Tibial nerve (tissue), 4 donors: ENCODE results near the gene ARID3C. TPM values are rescaled to one million over a fixed set of nuclear protein-coding genes. Genes with fewer than 3 reads are reported as not detected.

Experiments
- DNase-seq, 2 donors: peaks; one replicate each; pipeline ENCODE4 v3.0.0-alpha.2; 2019; ENCODE audit warnings: low spot score in 2 of 2
- H3K27ac ChIP-seq, 4 donors: fragments of 200-600 bp; sonication (generic) in 3 of 4; one replicate each; pipeline ENCODE4 v1.5.1; 2017 to 2019; ENCODE audit warnings: mild to moderate bottlenecking in 1 of 4
- H3K27me3 ChIP-seq, 2 donors: fragments of 200-600 bp; sonication (generic) in 1 of 2; one replicate each; pipeline versions ENCODE4 v1.5.1 to v1.6.0; 2017 to 2019
- H3K36me3 ChIP-seq, 3 donors: fragments of 200-600 bp; sonication (generic); one replicate each; pipeline ENCODE4 v1.5.1; 2018 to 2019
- H3K4me1 ChIP-seq, 4 donors: fragments of 200-600 bp; sonication (generic) in 3 of 4; one replicate each; pipeline ENCODE4 v1.5.1; 2017 to 2019
- H3K4me3 ChIP-seq, 4 donors: fragments of 200-600 bp; sonication (generic) in 3 of 4; one replicate each; pipeline ENCODE4 v1.5.1; 2017 to 2019; ENCODE audit warnings: mild to moderate bottlenecking in 1 of 4, moderate library complexity in 1 of 4
- H3K9me3 ChIP-seq, 4 donors: fragments of 200-600 bp; sonication (generic) in 3 of 4; one replicate each; pipeline ENCODE4 v1.5.1; 2017 to 2019
- EP300 ChIP-seq, 2 donors: sonication (generic); formaldehyde crosslinking; IDR thresholded peaks; one replicate each; pipeline ENCODE4 v1.6.1; 2017; ENCODE audit warnings: antibody characterized with exemption in 2 of 2, mild to moderate bottlenecking in 1 of 2
- POLR2A ChIP-seq, 2 donors: fragments of 450-650 bp; IDR thresholded peaks; one replicate each; pipeline ENCODE4 v1.6.1; 2017; ENCODE audit warnings: antibody characterized with exemption in 2 of 2, mild to moderate bottlenecking in 2 of 2, moderate library complexity in 2 of 2
- WGBS, 2 donors: methylation state at CpG; one replicate each; pipeline ENCODE4 v1.1.5; 2018; 5-methylcytosine and 5-hydroxymethylcytosine counted together
- total RNA-seq, 4 donors: library from RNA; depleted of rRNA; stranded (reverse); fragments of >200 nt; gene quantifications; one replicate each; pipeline ENCODE4 v1.1.0, GENCODE V29; 2016
- TF ChIP-seq, protein P1 (sequence below), 5 experiments: fragments of 200-600 bp in 3 of 5; fragments of 450-650 bp in 2 of 5; sonication (generic) in 3 of 5; IDR thresholded peaks; one replicate each; pipeline ENCODE4 v1.5.1; 2016 to 2019; ENCODE audit warnings: antibody characterized with exemption in 5 of 5, mild to moderate bottlenecking in 3 of 5, moderate library complexity in 2 of 5

ARID3C gene
- total RNA-seq, 4 donors from 2014 or later = 0.30 to 2.1 (median 1.3) TPM

DNA sequence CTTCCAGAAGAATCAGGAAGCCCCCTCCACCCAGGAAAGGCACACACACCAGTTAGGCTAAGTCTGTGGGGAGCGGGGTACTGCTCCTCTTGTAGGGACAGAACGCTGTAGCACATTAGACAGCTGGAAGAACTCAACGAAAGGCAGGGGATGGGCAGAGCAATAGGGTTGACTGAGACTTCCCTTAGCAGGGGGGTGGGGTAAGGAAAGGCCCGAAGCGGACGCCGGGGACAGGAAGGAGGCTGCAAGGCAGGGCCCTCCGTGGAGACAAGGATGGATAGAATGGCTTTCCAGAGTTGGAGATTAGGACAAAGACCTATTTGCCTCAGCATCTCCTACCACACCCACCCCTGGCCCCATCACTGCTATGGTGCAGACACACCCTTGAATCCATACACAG is 53.6 kb downstream of the ARID3C start:
- TF ChIP-seq EP300 (IDR thresholded peaks at IDR 0.05) (no peak), POLR2A (IDR thresholded peaks at IDR 0.05) (no peak)
- TF ChIP-seq, protein P1, sequence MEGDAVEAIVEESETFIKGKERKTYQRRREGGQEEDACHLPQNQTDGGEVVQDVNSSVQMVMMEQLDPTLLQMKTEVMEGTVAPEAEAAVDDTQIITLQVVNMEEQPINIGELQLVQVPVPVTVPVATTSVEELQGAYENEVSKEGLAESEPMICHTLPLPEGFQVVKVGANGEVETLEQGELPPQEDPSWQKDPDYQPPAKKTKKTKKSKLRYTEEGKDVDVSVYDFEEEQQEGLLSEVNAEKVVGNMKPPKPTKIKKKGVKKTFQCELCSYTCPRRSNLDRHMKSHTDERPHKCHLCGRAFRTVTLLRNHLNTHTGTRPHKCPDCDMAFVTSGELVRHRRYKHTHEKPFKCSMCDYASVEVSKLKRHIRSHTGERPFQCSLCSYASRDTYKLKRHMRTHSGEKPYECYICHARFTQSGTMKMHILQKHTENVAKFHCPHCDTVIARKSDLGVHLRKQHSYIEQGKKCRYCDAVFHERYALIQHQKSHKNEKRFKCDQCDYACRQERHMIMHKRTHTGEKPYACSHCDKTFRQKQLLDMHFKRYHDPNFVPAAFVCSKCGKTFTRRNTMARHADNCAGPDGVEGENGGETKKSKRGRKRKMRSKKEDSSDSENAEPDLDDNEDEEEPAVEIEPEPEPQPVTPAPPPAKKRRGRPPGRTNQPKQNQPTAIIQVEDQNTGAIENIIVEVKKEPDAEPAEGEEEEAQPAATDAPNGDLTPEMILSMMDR (IDR thresholded peaks at IDR 0.05) = no peak
- Histone ChIP-seq H3K36me3 (no peaks in the 10 kb centered on the region), H3K27me3 (peaks cover 0 to 21% of the 10 kb centered on the region in 2 donors), H3K4me3 (no peak overlapping the region), H3K27ac (no peak overlapping the region), H3K4me1 (peaks cover 0 to 95% (median 5%) of the 10 kb centered on the region in 4 donors), H3K9me3 (no peaks in the 10 kb centered on the region)
- DNase-seq = no peak
- WGBS, 2 donors = 63 to 65% methylated on average over 8 of the region's 8 CpGs

DNA sequence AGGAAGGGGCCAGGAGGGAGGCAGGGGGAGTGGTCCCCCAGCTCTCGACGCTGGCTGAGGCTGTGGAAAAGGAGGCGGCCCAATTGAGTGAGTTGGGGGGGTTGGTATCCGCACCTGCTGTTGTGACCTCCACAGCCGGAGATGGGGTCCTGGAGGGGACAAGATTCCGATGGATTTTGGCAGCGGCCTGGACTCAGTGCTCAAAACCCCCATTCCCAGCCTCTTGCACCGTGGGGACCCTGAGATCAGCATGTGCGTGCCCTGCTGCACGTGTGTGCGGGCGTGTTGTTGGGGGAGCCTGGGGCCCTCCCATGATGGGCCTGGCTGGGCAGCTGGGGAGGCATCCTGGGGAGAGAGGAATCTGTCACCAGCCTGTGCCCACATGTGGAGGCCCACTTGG is 54.3 kb downstream of the ARID3C start:
- Histone ChIP-seq H3K4me3 (no peak overlapping the region), H3K9me3 (no peaks in the 10 kb centered on the region), H3K36me3 (no peaks in the 10 kb centered on the region), H3K4me1 (peaks cover 0 to 91% (median 5%) of the 10 kb centered on the region in 4 donors), H3K27ac (no peak overlapping the region), H3K27me3 (peaks cover 0 to 16% of the 10 kb centered on the region in 2 donors)
- WGBS, 2 donors = 83 to 90% methylated on average over 8 to 9 of the region's 12 CpGs
- TF ChIP-seq, protein P1 (IDR thresholded peaks at IDR 0.05) = no peak
- TF ChIP-seq EP300 (IDR thresholded peaks at IDR 0.05) = no peak
- TF ChIP-seq POLR2A (IDR thresholded peaks at IDR 0.05) = no peak
- no peak for DNase-seq

DNA sequence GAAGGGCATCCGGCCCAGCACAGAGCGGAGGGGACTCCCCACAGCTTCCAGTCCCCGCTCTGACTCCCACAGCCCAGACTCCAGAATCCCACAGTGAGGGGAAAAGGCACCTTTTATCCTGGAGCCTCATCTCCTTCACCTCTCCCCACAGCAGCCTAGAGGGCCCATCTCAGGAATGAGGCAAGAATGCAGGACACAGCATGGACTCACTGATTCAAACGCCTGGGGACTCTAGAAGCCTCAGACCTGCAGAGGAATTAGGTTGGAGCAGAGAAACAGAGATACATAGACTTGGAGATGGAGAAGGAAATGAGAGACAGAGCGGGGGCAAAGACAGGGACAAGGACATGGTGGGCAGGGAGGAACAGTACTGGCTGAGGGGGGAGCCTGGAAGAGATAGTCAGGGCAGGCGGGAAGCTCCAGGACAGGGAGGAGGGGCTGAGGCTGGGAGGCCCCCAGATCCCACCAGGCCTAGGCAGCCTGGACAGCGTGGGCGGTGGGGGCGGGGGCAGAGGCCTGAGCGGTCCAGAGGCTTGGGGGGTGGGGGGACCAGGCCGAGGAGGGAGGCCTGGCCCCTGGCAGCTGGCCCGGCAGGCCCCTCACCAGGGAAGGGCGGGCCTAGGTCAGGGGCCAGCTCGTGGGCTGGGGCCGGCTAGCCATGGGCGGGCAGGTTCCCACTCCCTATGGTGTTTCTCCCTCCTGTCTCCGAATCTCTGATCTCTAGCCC is 55.1 kb downstream of the ARID3C start:
- 57 to 60% methylated on average over 15 to 17 of the region's 17 CpGs for WGBS, 2 donors
- H3K36me3 ChIP-seq = no peaks in the 10 kb centered on the region
- no peak overlapping the region for H3K27ac ChIP-seq
- H3K27me3 ChIP-seq = peaks cover 0 to 8% of the 10 kb centered on the region in 2 donors
- peaks cover 0 to 83% (median 5%) of the 10 kb centered on the region in 4 donors for H3K4me1 ChIP-seq
- DNase-seq = no peak
- no peaks in the 10 kb centered on the region for H3K9me3 ChIP-seq
- TF ChIP-seq, protein P1 (IDR thresholded peaks at IDR 0.05) = no peak
- TF ChIP-seq EP300 (IDR thresholded peaks at IDR 0.05) (no peak), POLR2A (IDR thresholded peaks at IDR 0.05) (no peak)
- H3K4me3 ChIP-seq = no peak overlapping the region

DNA sequence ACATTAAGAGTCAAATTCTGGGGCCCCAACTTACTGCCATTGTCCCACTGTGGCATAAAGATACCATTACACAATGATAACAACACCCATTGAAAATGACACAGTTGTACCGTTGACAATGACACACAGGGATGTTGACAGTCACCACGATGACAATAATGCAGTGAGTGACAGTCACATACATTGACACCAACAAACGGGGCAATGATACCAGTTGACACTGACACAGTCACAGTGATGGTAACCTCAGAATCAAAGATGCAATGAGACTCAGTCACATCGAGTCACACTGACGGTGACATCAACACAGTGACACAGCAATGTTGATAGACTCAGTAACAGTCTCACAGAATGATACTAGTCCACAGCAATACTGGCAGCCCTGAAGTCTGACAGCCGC is 56.2 kb downstream of the ARID3C start:
- no peak for TF ChIP-seq EP300 (IDR thresholded peaks at IDR 0.05)
- TF ChIP-seq, protein P1 (IDR thresholded peaks at IDR 0.05) = no peak
- no peak for TF ChIP-seq POLR2A (IDR thresholded peaks at IDR 0.05)
- Histone ChIP-seq H3K4me1 (peaks cover 0 to 72% (median 3%) of the 10 kb centered on the region in 4 donors), H3K36me3 (peaks cover 0 to 7% (median 0%) of the 10 kb centered on the region in 3 donors), H3K27ac (no peak overlapping the region), H3K27me3 (no peaks in the 10 kb centered on the region), H3K9me3 (no peaks in the 10 kb centered on the region), H3K4me3 (no peak overlapping the region)
- 89 to 91% methylated on average over 6 of the region's 6 CpGs for WGBS, 2 donors
- no peak for DNase-seq

DNA sequence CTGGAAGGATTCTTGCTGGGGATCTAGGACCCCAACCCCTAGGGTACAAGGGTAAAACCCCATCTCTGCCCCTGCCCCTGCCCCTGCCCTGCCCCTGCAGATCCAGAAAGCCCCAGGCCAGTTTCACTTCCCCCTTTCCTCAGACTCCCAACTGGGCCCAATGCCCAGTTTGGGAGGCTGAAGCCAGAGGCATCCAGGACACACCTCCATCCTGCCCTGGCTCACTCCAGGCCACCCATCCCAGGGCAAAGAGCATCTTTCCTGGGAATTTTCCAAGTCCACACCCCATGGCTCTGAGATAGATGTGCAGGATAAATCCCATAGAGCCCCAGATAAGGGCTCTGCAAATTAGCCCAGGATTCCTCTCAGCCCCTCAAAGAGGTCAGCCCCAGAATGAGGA is 56.8 kb downstream of the ARID3C start:
- H3K27ac ChIP-seq = no peak overlapping the region
- H3K4me1 ChIP-seq = peaks cover 0 to 68% (median 2%) of the 10 kb centered on the region in 4 donors
- no peak for DNase-seq
- peaks cover 0 to 7% (median 0%) of the 10 kb centered on the region in 3 donors for H3K36me3 ChIP-seq
- H3K27me3 ChIP-seq = no peaks in the 10 kb centered on the region
- no peak overlapping the region for H3K4me3 ChIP-seq
- no peaks in the 10 kb centered on the region for H3K9me3 ChIP-seq
- TF ChIP-seq, protein P1 (IDR thresholded peaks at IDR 0.05) = no peak
- no peak for TF ChIP-seq POLR2A (IDR thresholded peaks at IDR 0.05)
- no peak for TF ChIP-seq EP300 (IDR thresholded peaks at IDR 0.05)
